Measurements from ENCODE around the gene RPL36A.

Gene RPL36A

GRCh38 chrX:101393530-101394305 lies 2.9 kb downstream of the RPL36A start:
- DNase-seq = no peak

GRCh38 chrX:101394372-101394771 lies 3.6 kb downstream of the RPL36A start:
- no peak for DNase-seq

- DNase-seq = no peak
These were observed 5.0 kb downstream of the RPL36A start for GRCh38 chrX:101395789-101396188.

GRCh38 chrX:101397779-101398178 lies 7.0 kb downstream of the RPL36A start:
- DNase-seq = no peak

GRCh38 chrX:101398694-101399093 lies 7.9 kb downstream of the RPL36A start:
- no peak for DNase-seq

GRCh38 chrX:101399825-101400224 lies 9.0 kb downstream of the RPL36A start:
- DNase-seq = no peak

GRCh38 chrX:101407167-101407747 lies 16.4 kb downstream of the RPL36A start:
- DNase-seq = no peak

- peak; percentile 95 for DNase-seq
These were observed 17.1 kb downstream of the RPL36A start, which contains the start of the genes GLA and HNRNPH2 for GRCh38 chrX:101407748-101408531. Gene GLA, minus strand, starts transcription at chrX:101407925. Its CDS starts 22 bp downstream, at chrX:101407903. Gene HNRNPH2, plus strand, starts transcription at chrX:101408222. Its CDS starts 3,767 bp downstream, at chrX:101411989.

GRCh38 chrX:101408532-101408841 lies 17.7 kb downstream of the RPL36A start:
- DNase-seq = no peak

- no peak for DNase-seq
These were observed 18.2 kb downstream of the RPL36A start for GRCh38 chrX:101409043-101409442.

GRCh38 chrX:101410461-101410860 lies 19.6 kb downstream of the RPL36A start:
- no peak for DNase-seq

- DNase-seq = no peak
These were observed 21.2 kb downstream of the RPL36A start for GRCh38 chrX:101411984-101412383.

- peak; percentile 0 for DNase-seq
These were observed 24.7 kb downstream of the RPL36A start for GRCh38 chrX:101415180-101416145.

- no peak for DNase-seq
These were observed 25.9 kb downstream of the RPL36A start for GRCh38 chrX:101416691-101417090.

GRCh38 chrX:101417190-101417589 lies 26.4 kb downstream of the RPL36A start:
- DNase-seq = no peak

- peak; percentile 29 for DNase-seq
These were observed 27.4 kb downstream of the RPL36A start for GRCh38 chrX:101417981-101418841.

GRCh38 chrX:101419489-101419888 lies 28.7 kb downstream of the RPL36A start:
- no peak for DNase-seq

GRCh38 chrX:101427954-101428353 lies 37.1 kb downstream of the RPL36A start:
- DNase-seq = no peak

GRCh38 chrX:101429934-101430333 lies 39.1 kb downstream of the RPL36A start:
- no peak for DNase-seq

- no peak for DNase-seq
These were observed 39.8 kb downstream of the RPL36A start for GRCh38 chrX:101430457-101431078.

- no peak for DNase-seq
These were observed 51.3 kb downstream of the RPL36A start for GRCh38 chrX:101442085-101442484.
